ENCODE data around the gene KDM5A. TPM values are rescaled to one million over a fixed set of nuclear protein-coding genes. Genes with fewer than 3 reads are reported as not detected.

Gene KDM5A
- total RNA-seq, 1 experiment from 2014 or later = 56.9 TPM

GRCh38 chr12:278046-278445, 111.1 kb downstream of the KDM5A start:
- H2BK120ac ChIP-seq (ENCODE audit: low read depth, low read length, poor library complexity, severe bottlenecking) = no peak overlapping the region
- H3K14ac ChIP-seq (ENCODE audit: insufficient read depth, low read length) = no peak overlapping the region
- no peak for TF ChIP-seq CTCF (conservative IDR thresholded peaks at IDR 0.05)
- H3K27ac Mint-ChIP-seq = no peak overlapping the region
- H3K4ac ChIP-seq (ENCODE audit: low read depth, low read length) = no peak overlapping the region
- H3T11ph ChIP-seq (ENCODE audit: low read length) = no peak overlapping the region
- H3K18ac ChIP-seq (ENCODE audit: insufficient read length, low read depth, low read length) = no peak overlapping the region
- no peak overlapping the region for H3K4me2 ChIP-seq (ENCODE audit: insufficient read depth, insufficient read length, low read length)
- H3K23me2 ChIP-seq (ENCODE audit: insufficient read length, low read depth, low read length, poor library complexity, severe bottlenecking) = no peaks in the 10 kb centered on the region
- no peak overlapping the region for H2AFZ ChIP-seq (ENCODE audit: low read length)
- no peaks in the 10 kb centered on the region for H3K4me1 ChIP-seq (ENCODE audit: insufficient read depth, low read length)
- no peak overlapping the region for H3K4me3 Mint-ChIP-seq
- H2BK20ac ChIP-seq (ENCODE audit: low read depth, low read length, poor library complexity, severe bottlenecking) = no peak overlapping the region
- H3K9ac ChIP-seq (ENCODE audit: extremely low read depth, insufficient read length, low read length) = no peak overlapping the region
- WGBS (ENCODE audit: extremely low coverage, insufficient read length, low lambda C conversion rate) = no CpG with 5 or more reads among the region's 5 CpGs
- H2BK5ac ChIP-seq (ENCODE audit: insufficient read length, low read length) = no peak overlapping the region
- H3K27me3 ChIP-seq (ENCODE audit: insufficient read depth, low read length) = no peaks in the 10 kb centered on the region
- H2BK15ac ChIP-seq (ENCODE audit: low read depth, low read length) = no peak overlapping the region
- H2BK12ac ChIP-seq (ENCODE audit: insufficient read length, low read depth, low read length) = no peak overlapping the region
- H4K8ac ChIP-seq (replicated peaks; ENCODE audit: insufficient read length, low read depth, low read length) = no peak overlapping the region
- no peak for DNase-seq
- no peaks in the 10 kb centered on the region for H3K4me1 Mint-ChIP-seq
- H4K20me1 ChIP-seq (ENCODE audit: control insufficient read depth, insufficient read depth, insufficient read length) = no peaks in the 10 kb centered on the region
- H3K27ac ChIP-seq (ENCODE audit: insufficient read length, low read depth, low read length) = no peak overlapping the region
- peaks cover 0 to 3% of the 10 kb centered on the region in 2 experiments; a peak in 1 of 5 replicates for H3K9me3 Mint-ChIP-seq
- no peaks in the 10 kb centered on the region for H3K79me2 ChIP-seq (ENCODE audit: insufficient read depth, low read length)
- no peaks in the 10 kb centered on the region for H3K9me3 ChIP-seq (ENCODE audit: control insufficient read depth, low read depth, low read length)
- no peak overlapping the region for H3K56ac ChIP-seq (ENCODE audit: insufficient read length, low read depth, low read length)
- no peak overlapping the region for H4K5ac ChIP-seq (ENCODE audit: insufficient read length, low read depth, low read length)
- no peaks in the 10 kb centered on the region for H3K36me3 Mint-ChIP-seq (ENCODE audit: insufficient read depth in 1 of 3, low read depth in 3 of 3)
- no peak overlapping the region for H3K23ac ChIP-seq (ENCODE audit: insufficient read length, low read depth, low read length)
- no peaks in the 10 kb centered on the region for H3K79me1 ChIP-seq (ENCODE audit: insufficient read depth, low read depth, low read length, poor library complexity, severe bottlenecking)
- no peak overlapping the region for H4K91ac ChIP-seq (ENCODE audit: insufficient read length, low read depth, low read length)
- no peaks in the 10 kb centered on the region for H3K27me3 Mint-ChIP-seq (ENCODE audit: low read depth)
- no peak overlapping the region for H2AK5ac ChIP-seq (ENCODE audit: insufficient read length, low read length)

Measured in H9 (cell line).